MM.1S (cell line): Measurements from ENCODE around the gene SF3A2.

Experiments
- DNase-seq: peaks from one replicate; pipeline ENCODE4 v3.0.0-alpha.2; 2015
- H2AFZ ChIP-seq: fragments of 300-600 bp; sonication (generic); 2 replicates; pipeline ENCODE4 v1.6.0; 2016; ENCODE audit warnings: antibody characterized with exemption, low read length
- H3F3A ChIP-seq: fragments of 300-600 bp; sonication (generic); 2 replicates; pipeline ENCODE4 v1.6.1; 2016; ENCODE audit warnings: mild to moderate bottlenecking, antibody characterized with exemption, low read length, moderate library complexity, mixed read lengths; ENCODE audit not compliant: insufficient read depth
- H3K27ac ChIP-seq: fragments of 300-600 bp; sonication (generic); 2 replicates; pipeline ENCODE4 v1.5.1; 2016; ENCODE audit warnings: mild to moderate bottlenecking, low read length
- H3K27me3 ChIP-seq: fragments of 300-600 bp; sonication (generic); replicated peaks from 2 replicates; pipeline ENCODE4 v1.6.0; 2016; ENCODE audit warnings: low read length; ENCODE audit not compliant: insufficient read depth
- H3K36me3 ChIP-seq: fragments of 300-600 bp; sonication (generic); replicated peaks from 2 replicates; pipeline ENCODE4 v1.6.1; 2016; ENCODE audit warnings: mild to moderate bottlenecking, low read length, mixed read lengths; ENCODE audit not compliant: insufficient read depth
- H3K4me1 ChIP-seq: fragments of 300-600 bp; sonication (generic); 2 replicates; pipeline ENCODE4 v1.6.1; 2016; ENCODE audit warnings: low read length, mixed read lengths
- H3K4me2 ChIP-seq: fragments of 300-600 bp; sonication (generic); 2 replicates; pipeline ENCODE4 v1.6.0; 2016; ENCODE audit warnings: low read depth, low read length
- H3K4me3 ChIP-seq: fragments of 300-600 bp; sonication (generic); 2 replicates; pipeline ENCODE4 v1.5.1; 2016; ENCODE audit warnings: low read length, mixed read lengths
- H3K79me2 ChIP-seq: fragments of 300-600 bp; sonication (generic); 2 replicates; pipeline ENCODE4 v1.6.1; 2016; ENCODE audit warnings: mixed run types, low read length, mixed read lengths
- H3K9ac ChIP-seq: fragments of 300-600 bp; sonication (generic); 2 replicates; pipeline ENCODE4 v1.6.1; 2016; ENCODE audit warnings: low read length, mixed read lengths
- H3K9me2 ChIP-seq: fragments of 300-600 bp; sonication (generic); replicated peaks from 2 replicates; pipeline ENCODE4 v1.6.1; 2016; ENCODE audit warnings: mild to moderate bottlenecking, low read length, mixed read lengths; ENCODE audit not compliant: insufficient read depth
- H3K9me3 ChIP-seq: fragments of 300-600 bp; sonication (generic); replicated peaks from 2 replicates; pipeline ENCODE4 v1.6.1; 2016; ENCODE audit warnings: mild to moderate bottlenecking, low read length, mixed read lengths; ENCODE audit not compliant: insufficient read depth
- H4K20me1 ChIP-seq: fragments of 300-600 bp; sonication (generic); 2 replicates; pipeline ENCODE4 v1.6.1; 2016; ENCODE audit warnings: mild to moderate bottlenecking, low read length, moderate library complexity, mixed read lengths; ENCODE audit not compliant: insufficient read depth
- EZH2 ChIP-seq: fragments of 300-600 bp; sonication (generic); optimal IDR thresholded peaks from 2 replicates; pipeline ENCODE3; 2017; ENCODE audit warnings: low read depth, mild to moderate bottlenecking, antibody characterized with exemption, low read length, mixed read lengths
- EZH2phosphoT487 ChIP-seq: fragments of 300-600 bp; sonication (generic); IDR thresholded peaks from 2 replicates; pipeline ENCODE4 v1.6.1; 2018; ENCODE audit warnings: antibody characterized with exemption, low read length
- TF ChIP-seq, protein P1 (sequence below): fragments of 300-600 bp; sonication (generic); IDR thresholded peaks from 2 replicates; pipeline ENCODE4 v1.5.1; 2016; ENCODE audit warnings: antibody characterized with exemption, low read length, mixed read lengths

Gene SF3A2

DNA sequence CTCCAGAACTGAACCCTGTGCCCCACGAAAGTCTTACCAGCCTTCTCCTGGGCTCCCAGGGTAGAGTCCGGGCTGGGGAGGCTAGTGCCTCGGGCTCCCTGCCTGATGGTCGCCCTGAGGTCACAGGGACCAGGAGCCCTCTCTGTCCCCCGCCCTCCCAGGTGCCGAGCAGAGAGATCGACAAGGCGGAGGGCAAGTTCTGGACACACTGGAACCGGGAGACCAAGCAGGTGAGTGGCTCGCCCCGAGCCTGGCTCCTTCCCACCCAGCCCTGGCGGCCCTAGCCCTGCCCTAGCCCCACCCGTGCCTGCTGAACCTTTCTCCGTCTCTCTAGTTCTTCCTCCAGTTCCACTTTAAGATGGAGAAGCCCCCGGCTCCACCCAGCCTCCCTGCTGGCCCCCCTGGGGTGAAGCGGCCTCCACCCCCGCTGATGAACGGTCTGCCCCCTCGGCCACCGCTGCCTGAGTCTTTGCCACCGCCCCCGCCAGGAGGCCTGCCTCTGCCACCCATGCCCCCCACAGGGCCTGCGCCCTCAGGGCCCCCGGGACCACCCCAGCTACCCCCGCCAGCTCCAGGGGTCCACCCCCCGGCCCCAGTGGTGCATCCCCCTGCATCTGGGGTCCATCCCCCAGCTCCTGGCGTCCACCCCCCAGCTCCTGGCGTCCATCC is 10.9 kb downstream of the SF3A2 start:
- Histone ChIP-seq H3K4me2 (no peak overlapping the region), H3K9ac (no peak overlapping the region), H3K27ac (no peak overlapping the region), H3K36me3 (peaks cover 32% of the 10 kb centered on the region), H4K20me1 (peaks cover 14% of the 10 kb centered on the region), H3K9me2 (no peaks in the 10 kb centered on the region), H3K4me1 (no peaks in the 10 kb centered on the region), H3K4me3 (no peak overlapping the region), H3K79me2 (peaks cover 63% of the 10 kb centered on the region), H3F3A (peaks cover 24% of the 10 kb centered on the region), H3K9me3 (no peaks in the 10 kb centered on the region), H2AFZ (no peak overlapping the region), H3K27me3 (no peaks in the 10 kb centered on the region)
- TF ChIP-seq EZH2 = no peak
- no peak for TF ChIP-seq EZH2phosphoT487
- no peak for DNase-seq

DNA sequence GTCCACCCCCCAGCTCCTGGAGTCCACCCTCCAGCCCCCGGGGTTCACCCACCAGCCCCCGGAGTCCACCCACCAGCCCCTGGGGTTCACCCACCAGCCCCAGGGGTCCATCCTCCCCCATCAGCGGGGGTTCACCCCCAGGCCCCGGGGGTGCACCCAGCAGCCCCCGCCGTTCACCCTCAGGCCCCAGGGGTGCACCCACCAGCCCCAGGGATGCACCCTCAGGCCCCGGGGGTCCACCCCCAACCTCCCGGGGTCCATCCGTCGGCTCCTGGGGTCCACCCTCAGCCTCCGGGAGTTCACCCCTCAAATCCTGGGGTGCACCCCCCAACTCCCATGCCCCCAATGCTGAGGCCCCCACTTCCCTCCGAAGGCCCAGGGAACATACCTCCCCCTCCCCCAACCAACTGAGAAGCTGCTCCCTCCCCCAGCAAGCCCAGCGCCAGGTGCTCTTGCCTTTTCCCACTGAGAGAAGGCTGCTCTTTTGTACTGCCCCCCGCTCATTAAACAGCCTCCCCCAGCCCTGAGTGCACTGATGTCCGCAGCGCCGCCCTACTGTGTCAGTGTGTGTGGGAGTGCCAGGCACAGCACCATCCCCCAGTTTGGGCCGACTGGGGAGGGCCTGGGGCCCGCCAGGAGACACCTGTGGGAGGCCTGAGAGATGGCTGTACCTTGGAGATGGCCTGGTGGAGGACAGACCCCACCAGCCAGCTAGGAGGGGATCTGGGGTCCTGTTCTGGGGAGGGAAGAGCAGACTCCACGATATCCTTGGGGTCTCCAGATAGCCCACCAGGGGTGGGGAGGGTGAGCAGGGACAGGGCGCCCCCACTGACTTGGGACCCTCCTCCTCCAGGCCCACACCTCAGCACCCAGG is 11.7 kb downstream of the SF3A2 start:
- no peak overlapping the region for H3K4me3 ChIP-seq
- no peaks in the 10 kb centered on the region for H3K27me3 ChIP-seq
- no peak overlapping the region for H3K27ac ChIP-seq
- peaks cover 63% of the 10 kb centered on the region for H3K79me2 ChIP-seq
- peaks cover 6% of the 10 kb centered on the region; the same call in 1 of the 2 replicates for H4K20me1 ChIP-seq
- H3K4me1 ChIP-seq = no peaks in the 10 kb centered on the region
- no peak overlapping the region for H2AFZ ChIP-seq
- H3K9ac ChIP-seq = no peak overlapping the region
- DNase-seq = no peak
- peaks cover 24% of the 10 kb centered on the region for H3F3A ChIP-seq
- H3K9me3 ChIP-seq = no peaks in the 10 kb centered on the region
- peaks cover 32% of the 10 kb centered on the region for H3K36me3 ChIP-seq
- no peaks in the 10 kb centered on the region for H3K9me2 ChIP-seq
- H3K4me2 ChIP-seq = no peak overlapping the region
- TF ChIP-seq EZH2phosphoT487 (no peak), EZH2 (no peak)
- TF ChIP-seq, protein P1, sequence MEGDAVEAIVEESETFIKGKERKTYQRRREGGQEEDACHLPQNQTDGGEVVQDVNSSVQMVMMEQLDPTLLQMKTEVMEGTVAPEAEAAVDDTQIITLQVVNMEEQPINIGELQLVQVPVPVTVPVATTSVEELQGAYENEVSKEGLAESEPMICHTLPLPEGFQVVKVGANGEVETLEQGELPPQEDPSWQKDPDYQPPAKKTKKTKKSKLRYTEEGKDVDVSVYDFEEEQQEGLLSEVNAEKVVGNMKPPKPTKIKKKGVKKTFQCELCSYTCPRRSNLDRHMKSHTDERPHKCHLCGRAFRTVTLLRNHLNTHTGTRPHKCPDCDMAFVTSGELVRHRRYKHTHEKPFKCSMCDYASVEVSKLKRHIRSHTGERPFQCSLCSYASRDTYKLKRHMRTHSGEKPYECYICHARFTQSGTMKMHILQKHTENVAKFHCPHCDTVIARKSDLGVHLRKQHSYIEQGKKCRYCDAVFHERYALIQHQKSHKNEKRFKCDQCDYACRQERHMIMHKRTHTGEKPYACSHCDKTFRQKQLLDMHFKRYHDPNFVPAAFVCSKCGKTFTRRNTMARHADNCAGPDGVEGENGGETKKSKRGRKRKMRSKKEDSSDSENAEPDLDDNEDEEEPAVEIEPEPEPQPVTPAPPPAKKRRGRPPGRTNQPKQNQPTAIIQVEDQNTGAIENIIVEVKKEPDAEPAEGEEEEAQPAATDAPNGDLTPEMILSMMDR = no peak

DNA sequence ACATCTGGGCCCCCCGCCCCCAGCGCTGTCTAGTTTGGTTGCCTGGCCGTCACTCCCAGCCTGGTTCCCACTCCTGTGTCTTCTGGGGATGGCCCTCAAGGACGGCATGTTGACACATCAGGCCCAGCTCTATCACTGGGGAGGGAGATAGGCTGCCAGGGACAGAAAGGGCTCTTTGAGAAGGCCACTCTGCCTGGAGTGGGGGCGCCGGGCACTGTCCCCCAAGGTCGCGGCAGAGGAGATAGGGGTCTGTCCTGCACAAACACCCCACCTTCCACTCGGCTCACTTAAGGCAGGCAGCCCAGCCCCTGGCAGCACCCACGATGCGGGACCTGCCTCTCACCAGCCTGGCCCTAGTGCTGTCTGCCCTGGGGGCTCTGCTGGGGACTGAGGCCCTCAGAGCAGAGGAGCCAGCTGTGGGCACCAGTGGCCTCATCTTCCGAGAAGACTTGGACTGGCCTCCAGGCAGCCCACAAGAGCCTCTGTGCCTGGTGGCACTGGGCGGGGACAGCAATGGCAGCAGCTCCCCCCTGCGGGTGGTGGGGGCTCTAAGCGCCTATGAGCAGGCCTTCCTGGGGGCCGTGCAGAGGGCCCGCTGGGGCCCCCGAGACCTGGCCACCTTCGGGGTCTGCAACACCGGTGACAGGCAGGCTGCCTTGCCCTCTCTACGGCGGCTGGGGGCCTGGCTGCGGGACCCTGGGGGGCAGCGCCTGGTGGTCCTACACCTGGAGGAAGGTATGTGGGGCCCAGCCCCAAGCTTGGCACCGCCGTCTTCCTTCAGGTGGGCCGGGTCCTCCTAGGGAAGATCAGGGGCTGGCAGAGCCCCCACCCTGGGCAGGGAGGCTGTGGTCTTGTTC is 12.6 kb downstream of the SF3A2 start, which contains the start of gene AMH:
Gene AMH, plus strand, starts transcription at position 314 of the 857 bp plus-strand sequence. Its CDS starts 10 bp downstream, at position 324.
- Histone ChIP-seq H3K9ac (no peak within 1 kb of the TSS), H3K79me2 (peaks cover 61% of the 10 kb centered on the region), H3K36me3 (peaks cover 23% of the 10 kb centered on the region), H3K4me1 (0 out of 2 replicates have a peak, but pooled peaks cover 3% of the 10 kb centered on the region), H3K4me2 (no peak within 1 kb of the TSS), H3K9me3 (no peaks in the 10 kb centered on the region), H2AFZ (no peak within 1 kb of the TSS), H3K27ac (no peak within 1 kb of the TSS), H3F3A (peaks cover 24% of the 10 kb centered on the region), H3K4me3 (no peak within 1 kb of the TSS), H3K9me2 (no peaks in the 10 kb centered on the region), H4K20me1 (no peaks in the 10 kb centered on the region; the same call in 1 of the 2 replicates), H3K27me3 (no peaks in the 10 kb centered on the region)
- DNase-seq = no peak
- TF ChIP-seq, protein P1 = no peak
- no peak for TF ChIP-seq EZH2
- no peak for TF ChIP-seq EZH2phosphoT487
